GM19099 (cell line): Measurements from ENCODE around the gene RFC3.

Source experiments
- POLR2A ChIP-seq: IDR thresholded peaks from 3 replicates; pipeline ENCODE4 v1.6.1; 2011; ENCODE audit warnings: low read depth; ENCODE audit not compliant: insufficient read length; ENCODE audit errors: extremely low read depth

Gene RFC3

DNA sequence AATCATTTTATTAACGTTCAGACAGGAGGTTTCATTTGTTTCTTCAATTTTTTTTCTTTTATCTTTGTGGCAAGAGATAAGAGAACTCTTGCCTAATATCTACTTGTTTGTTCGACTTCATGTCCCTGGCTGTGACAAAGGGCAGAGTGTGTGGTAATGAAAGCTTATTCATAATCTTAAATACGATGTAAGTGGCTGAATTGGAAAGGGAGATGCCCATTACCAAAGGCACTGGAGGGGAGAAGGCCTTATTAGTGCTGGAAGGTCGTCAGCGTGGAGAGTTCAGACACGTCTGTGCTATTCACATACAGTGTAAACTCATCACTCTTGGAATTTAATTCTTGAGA, 54.0 kb downstream of the RFC3 start:
- TF ChIP-seq POLR2A: no peak

DNA sequence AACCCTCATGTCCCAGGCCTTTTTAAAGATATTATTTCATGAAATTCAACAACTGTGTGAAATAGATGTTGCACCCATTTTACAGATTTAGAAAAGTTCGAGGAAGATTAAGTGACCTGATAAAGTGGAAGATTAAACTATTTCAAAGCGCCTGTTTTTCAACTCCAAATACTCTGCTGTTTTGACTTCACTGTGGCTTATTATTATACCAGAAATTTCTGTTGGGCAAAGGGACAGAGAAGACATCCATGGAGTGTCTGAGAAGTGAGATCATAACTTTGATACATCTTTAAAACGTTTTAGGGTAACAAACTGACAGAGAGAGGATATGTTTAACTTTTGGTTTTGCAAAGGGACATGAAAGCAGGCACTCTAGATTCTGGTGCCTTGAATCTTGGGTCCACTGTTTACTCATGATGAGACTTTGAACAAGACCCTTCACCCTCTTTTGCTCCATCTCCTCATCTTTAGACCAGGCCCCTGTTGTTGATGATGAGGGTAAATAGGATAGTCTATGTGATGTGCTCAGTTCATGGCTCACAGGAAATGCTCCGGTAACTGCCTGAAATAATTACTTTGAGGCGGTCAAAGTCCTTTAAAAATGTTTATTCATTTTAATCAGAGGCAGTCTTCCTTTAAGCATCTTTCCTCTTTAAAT, 55.4 kb downstream of the RFC3 start:
- TF ChIP-seq POLR2A: no peak

DNA sequence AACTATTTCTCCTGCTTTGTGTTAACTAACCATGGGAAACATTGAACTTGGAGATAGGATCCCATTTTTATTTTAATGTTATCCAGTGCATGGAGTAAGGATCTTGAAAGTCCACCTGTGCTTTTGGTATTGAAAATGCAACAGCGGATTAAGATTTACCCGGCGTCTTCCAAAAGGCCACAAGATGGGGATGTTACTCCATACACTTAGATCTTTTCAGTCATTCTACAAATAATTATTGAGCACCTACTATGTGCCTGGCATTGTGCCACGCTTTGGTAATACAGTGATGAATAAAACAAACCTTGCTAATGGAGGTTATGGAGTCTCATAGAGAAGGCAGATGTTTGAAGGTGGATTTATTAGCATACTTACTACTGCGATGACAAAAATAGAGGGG, 56.9 kb downstream of the RFC3 start:
- no peak for TF ChIP-seq POLR2A

DNA sequence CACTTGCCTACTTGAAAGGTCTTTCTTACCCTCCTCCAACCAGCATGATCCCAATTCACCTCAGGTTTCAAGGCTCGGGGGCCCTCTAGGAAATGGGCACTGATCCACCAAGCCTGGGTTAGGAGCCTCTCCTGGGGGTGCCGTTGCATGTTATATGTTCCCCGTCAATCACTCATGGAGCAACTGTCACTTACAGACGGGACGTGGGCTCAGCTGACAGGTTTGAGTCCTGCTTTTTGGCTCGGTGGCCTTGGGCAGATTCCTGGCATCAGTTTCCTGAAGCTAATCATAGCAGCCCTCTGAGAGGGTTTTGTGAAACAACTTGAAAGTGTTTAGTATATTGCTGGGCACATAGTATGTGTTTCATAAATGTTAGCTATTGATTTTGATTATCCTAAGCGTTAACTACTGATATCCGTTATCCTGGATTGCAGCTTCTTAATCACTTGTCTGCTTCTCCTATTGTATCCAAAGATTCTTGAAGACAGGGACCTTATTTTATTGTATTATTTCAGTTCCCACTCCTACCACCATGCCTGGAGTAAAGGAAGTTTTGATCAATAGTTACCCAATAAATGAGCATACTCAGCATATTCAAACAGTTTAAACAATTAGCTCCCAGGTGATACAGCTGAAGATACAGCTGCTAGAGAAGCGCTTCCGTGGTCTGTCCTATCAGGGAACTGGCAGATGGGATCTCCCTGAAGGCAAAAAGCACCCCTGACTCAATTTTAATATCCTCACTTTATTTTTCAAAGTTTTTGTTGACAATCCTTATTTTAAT, 57.9 kb downstream of the RFC3 start:
- no peak for TF ChIP-seq POLR2A

DNA sequence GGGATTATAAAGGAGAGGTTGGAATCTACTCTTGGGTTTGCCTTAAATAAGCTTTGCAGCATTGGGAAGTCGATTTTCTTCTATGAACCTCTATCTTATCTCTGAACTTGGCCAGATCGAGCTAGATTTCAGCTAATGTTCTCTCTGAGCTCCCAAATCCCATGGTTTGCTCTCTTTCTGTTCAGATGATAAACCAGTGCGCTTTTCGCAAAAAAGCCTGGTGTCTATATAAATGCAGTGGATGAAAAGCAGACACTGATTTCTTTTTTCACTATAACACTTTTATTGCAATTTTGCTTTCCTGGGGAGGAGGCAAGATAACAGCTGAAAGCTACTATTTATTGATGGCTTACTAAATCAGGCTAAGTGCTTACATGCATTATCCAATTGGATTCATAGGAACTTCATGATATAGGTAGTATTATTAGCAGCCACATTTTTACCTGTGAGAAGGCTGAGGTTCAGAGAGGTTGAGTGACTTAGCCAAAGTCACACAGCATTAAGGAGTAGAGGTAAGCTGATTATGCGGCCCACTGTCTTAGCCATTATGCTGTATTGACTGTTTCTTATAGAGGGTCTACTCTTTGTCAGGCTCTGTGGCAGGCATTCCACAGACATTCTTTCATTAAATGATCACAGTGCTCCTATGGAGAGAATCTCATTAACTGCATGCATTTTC, 58.9 kb downstream of the RFC3 start:
- TF ChIP-seq POLR2A: no peak

DNA sequence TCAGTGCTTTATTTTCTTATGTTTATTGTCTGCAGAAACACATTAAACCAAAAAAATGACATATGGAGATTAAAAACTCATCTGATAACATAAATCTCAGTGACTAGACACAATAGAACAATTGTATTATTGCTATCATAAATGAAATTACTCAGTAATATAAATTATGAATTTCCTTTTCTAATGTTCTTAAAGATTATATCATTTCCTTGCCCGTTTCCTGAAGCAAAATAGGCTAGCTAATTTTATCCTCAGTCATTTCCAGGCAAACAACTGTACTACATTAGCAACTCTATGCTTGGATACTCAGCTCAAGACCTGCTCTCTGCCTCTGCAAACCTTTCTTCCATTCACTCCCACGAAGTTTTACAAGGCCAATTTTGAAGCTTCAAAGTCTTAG, 61.2 kb downstream of the RFC3 start:
- no peak for TF ChIP-seq POLR2A

DNA sequence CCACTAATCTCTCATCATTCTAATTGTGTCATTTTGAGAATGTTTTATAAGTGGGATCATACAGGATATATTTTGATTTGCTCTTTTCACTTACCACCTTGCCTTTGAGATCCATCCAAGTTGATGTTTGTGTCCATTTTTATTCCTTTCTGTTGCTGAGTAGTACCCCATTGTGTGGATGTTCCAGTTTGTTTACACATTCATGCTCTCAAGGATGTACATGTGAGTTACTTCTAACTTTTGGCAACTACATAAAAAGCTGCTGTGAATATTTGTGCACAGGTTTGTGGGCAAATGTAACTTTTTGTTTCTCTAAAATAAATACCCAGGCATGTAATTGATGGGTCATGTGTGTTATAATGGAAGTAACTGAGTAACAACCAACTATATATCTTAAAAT, 64.9 kb downstream of the RFC3 start:
- TF ChIP-seq POLR2A: no peak

DNA sequence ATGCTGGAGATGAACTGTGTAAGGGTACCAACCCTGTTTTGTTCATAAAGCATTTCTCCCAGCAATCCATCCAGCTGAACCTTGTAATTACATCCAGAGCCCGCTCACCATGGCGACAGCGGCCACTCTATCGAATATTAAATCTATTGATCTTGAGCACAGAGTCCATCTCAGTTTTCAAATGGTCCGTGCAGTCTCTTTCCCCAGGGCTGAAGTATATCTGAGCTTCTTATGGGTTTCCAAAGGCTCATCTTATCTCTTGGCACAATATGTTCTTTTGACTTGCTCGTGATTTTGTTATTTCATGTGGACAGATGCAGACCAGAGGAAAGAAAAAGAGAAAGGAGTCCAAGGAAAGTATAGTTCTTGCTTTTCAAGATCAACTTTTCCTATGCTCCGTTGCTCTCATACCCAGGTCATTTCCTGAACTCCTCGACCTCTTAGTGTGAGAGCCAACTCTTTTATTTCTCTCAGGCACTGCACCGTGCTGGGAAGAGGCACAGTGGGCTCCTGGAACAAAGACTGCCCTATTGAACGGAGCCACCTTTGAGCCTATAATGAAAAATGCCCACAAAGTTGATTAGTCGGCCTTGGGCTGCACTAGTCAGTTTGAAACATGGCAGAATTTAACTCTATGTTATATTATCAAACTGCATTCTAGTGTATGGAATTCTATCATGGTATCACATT, 66.7 kb downstream of the RFC3 start:
- TF ChIP-seq POLR2A: no peak
